IMR-90 (cell line): Measurements from ENCODE around the gene MARCHF6. TPM values are rescaled to one million over a fixed set of nuclear protein-coding genes. Genes with fewer than 3 reads are reported as not detected.

Experiments
- ATAC-seq: fragments of 200-7000 bp; cut with Tn5 transposase; 2 replicates; pipeline ENCODE4 v1.9.1; 2020; ENCODE audit warnings: low read depth, mild to moderate bottlenecking, moderate library complexity
- BruUV-seq: library from RNA; stranded (reverse); fragments of 400-500 nt; replicated peaks from 2 replicates; lab custom pipeline; 2021; lab: Mats Ljungman, UMichigan
- CTCF ChIA-PET: fragments of 300-600 bp; formaldehyde crosslinking; extraction: SDS; loops from one replicate; lab custom pipeline; 2021; ENCODE audit warnings: antibody characterized with exemption; lab: Yijun Ruan, JAX
- POLR2A ChIA-PET: fragments of 300-600 bp; sonication (Branson Sonifier 250); formaldehyde crosslinking; loops from one replicate; lab custom pipeline; 2022; ENCODE audit warnings: antibody characterized with exemption; ENCODE audit not compliant: unreplicated experiment; lab: Charles Lee
- DNase-seq: peaks from one replicate; pipeline ENCODE4 v3.0.0; 2013
- H2AFZ ChIP-seq: replicated peaks from 2 replicates; pipeline ENCODE3; 2013; ENCODE audit warnings: low read length, mild to moderate bottlenecking; ENCODE audit not compliant: poor library complexity
- H2AK5ac ChIP-seq: 2 replicates; pipeline ENCODE4 v1.6.1; 2013; ENCODE audit warnings: low read depth, low read length, inconsistent platforms
- H2AK9ac ChIP-seq: replicated peaks from 2 replicates; pipeline ENCODE3; 2013; ENCODE audit warnings: mild to moderate bottlenecking, low read depth, low read length, moderate library complexity; ENCODE audit not compliant: poor library complexity
- H2BK120ac ChIP-seq: 2 replicates; pipeline ENCODE4 v1.6.1; 2013; ENCODE audit warnings: low read depth, low read length, inconsistent platforms
- H2BK15ac ChIP-seq: 3 replicates; pipeline ENCODE4 v1.6.1; 2013; ENCODE audit warnings: low read depth, low read length, inconsistent platforms
- H2BK20ac ChIP-seq: 2 replicates; pipeline ENCODE4 v1.6.1; 2013; ENCODE audit warnings: low read depth, mild to moderate bottlenecking, inconsistent platforms, low read length, moderate library complexity
- H2BK5ac ChIP-seq: 2 replicates; pipeline ENCODE4 v1.6.1; 2013; ENCODE audit warnings: mild to moderate bottlenecking, low read depth, low read length, inconsistent platforms; ENCODE audit not compliant: poor library complexity, severe bottlenecking
- H3K14ac ChIP-seq: replicated peaks from 2 replicates; pipeline ENCODE4 v1.6.1; 2013; ENCODE audit warnings: low read depth, low read length, inconsistent platforms
- H3K18ac ChIP-seq: 2 replicates; pipeline ENCODE4 v1.6.1; 2013; ENCODE audit warnings: low read depth, low read length, control low read depth
- H3K23ac ChIP-seq: 2 replicates; pipeline ENCODE4 v1.6.1; 2013; ENCODE audit warnings: low read depth, low read length, inconsistent platforms
- H3K27ac ChIP-seq: 2 replicates; pipeline ENCODE4 v1.5.1; 2013; ENCODE audit warnings: mild to moderate bottlenecking, control low read depth, low read length; ENCODE audit not compliant: insufficient read depth
- H3K27me3 ChIP-seq: 2 replicates; pipeline ENCODE4 v1.6.1; 2013; ENCODE audit warnings: low read length; ENCODE audit not compliant: control insufficient read depth, insufficient read depth
- H3K36me3 ChIP-seq: 2 replicates; pipeline ENCODE4 v1.6.1; 2013; ENCODE audit warnings: low read length, mixed read lengths; ENCODE audit not compliant: control insufficient read depth, insufficient read depth
- H3K4ac ChIP-seq: 2 replicates; pipeline ENCODE4 v1.6.1; 2013; ENCODE audit warnings: low read depth, low read length, inconsistent platforms
- H3K4me1 ChIP-seq: 2 replicates; pipeline ENCODE4 v1.6.1; 2013; ENCODE audit warnings: low read length, mixed read lengths; ENCODE audit not compliant: control insufficient read depth, insufficient read depth
- H3K4me2 ChIP-seq: 2 replicates; pipeline ENCODE4 v1.6.1; 2013; ENCODE audit warnings: low read depth, mild to moderate bottlenecking, control low read depth, low read length, moderate library complexity
- H3K4me3 ChIP-seq: 2 replicates; pipeline ENCODE4 v1.5.1; 2013; ENCODE audit warnings: low read depth, mild to moderate bottlenecking, control low read depth, low read length, moderate library complexity; ENCODE audit not compliant: insufficient read depth
- H3K56ac ChIP-seq: 2 replicates; pipeline ENCODE4 v1.6.1; 2013; ENCODE audit warnings: low read length, inconsistent platforms; ENCODE audit not compliant: insufficient read depth; ENCODE audit errors: extremely low read depth
- H3K79me1 ChIP-seq, 2 experiments: 2 replicates each; pipeline ENCODE4 v1.6.1; 2013; ENCODE audit warnings: low read length in 2 of 2, inconsistent platforms in 1 of 2, low read depth in 1 of 2
- H3K9ac ChIP-seq: 2 replicates; pipeline ENCODE4 v1.6.1; 2013; ENCODE audit warnings: low read depth, low read length, control low read depth
- H3K9me1 ChIP-seq: 2 replicates; pipeline ENCODE4 v1.6.1; 2013; ENCODE audit warnings: low read length, inconsistent platforms; ENCODE audit not compliant: insufficient read depth
- H3K9me3 ChIP-seq: 2 replicates; pipeline ENCODE4 v1.6.1; 2013; ENCODE audit warnings: low read length; ENCODE audit not compliant: control insufficient read depth, insufficient read depth
- H4K20me1 ChIP-seq: 2 replicates; pipeline ENCODE4 v1.6.1; 2013; ENCODE audit warnings: low read length, inconsistent platforms; ENCODE audit not compliant: insufficient read depth
- H4K5ac ChIP-seq: 2 replicates; pipeline ENCODE4 v1.6.1; 2013; ENCODE audit warnings: mild to moderate bottlenecking, low read depth, low read length, control low read depth
- H4K8ac ChIP-seq, 2 experiments: 2 replicates each; pipeline ENCODE4 v1.6.1; 2013; ENCODE audit warnings: low read depth in 2 of 2, low read length in 2 of 2, control low read depth in 1 of 2, inconsistent platforms in 1 of 2
- H4K91ac ChIP-seq: 2 replicates; pipeline ENCODE4 v1.6.1; 2013; ENCODE audit warnings: low read depth, low read length, inconsistent platforms; ENCODE audit not compliant: insufficient read depth
- MAFK ChIP-seq: IDR thresholded peaks from 2 replicates; pipeline ENCODE4 v1.6.1; 2012; ENCODE audit warnings: low read depth, low read length, improper control_type of control experiment
- NFE2L2 ChIP-seq: fragments of 150-350 bp; IDR thresholded peaks from 2 replicates; pipeline ENCODE4 v1.6.1; 2016; ENCODE audit warnings: low read depth, mild to moderate bottlenecking, low read length
- POLR2A ChIP-seq: IDR thresholded peaks from 2 replicates; pipeline ENCODE4 v1.6.1; 2012; ENCODE audit warnings: mild to moderate bottlenecking, low read depth, low read length
- RFX5 ChIP-seq: IDR thresholded peaks from 2 replicates; pipeline ENCODE4 v1.8.0; 2012; ENCODE audit warnings: low read depth, mild to moderate bottlenecking, low read length, moderate library complexity
- WGBS, 2 experiments: methylation state at CpG; one replicate each; pipeline versions ENCODE4 v1.1.5 to v1.1.7; 2013; ENCODE audit warnings: missing lambda C conversion rate in 2 of 2; ENCODE audit not compliant: insufficient read length in 1 of 2; ENCODE audit errors: extremely low coverage in 2 of 2; 5-methylcytosine and 5-hydroxymethylcytosine counted together
- dilution Hi-C: fragments of 300-500 bp; cut with HindIII; formaldehyde crosslinking; loops from one replicate; pipeline ENCODE4 v1.14.3; 2018; ENCODE audit warnings: low sequenced_read_pairs; ENCODE audit not compliant: unreplicated experiment
- in situ Hi-C: fragments of 300-500 bp; cut with MboI; formaldehyde crosslinking; loops from 3 replicates; pipeline ENCODE4 v1.14.3; 2019; ENCODE audit warnings: low sequenced_read_pairs, inconsistent platforms, mixed read lengths
- intact Hi-C: fragments of 100-400 bp; cut with micrococcal nuclease; formaldehyde crosslinking; loops from 2 replicates; pipeline ENCODE4 v1.10.0; 2022
- polyA plus RNA-seq, 3 experiments: library from polyadenylated mRNA; depleted of rRNA; stranded (reverse); fragments of >200 nt; gene quantifications; 2 replicates each; pipeline ENCODE4 v1.2.3, GENCODE V29; 2012; ENCODE audit warnings: low replicate concordance in 1 of 3
- total RNA-seq: library from RNA; depleted of rRNA; stranded (reverse); fragments of >200 nt; gene quantifications from 2 replicates; pipeline ENCODE4 v1.2.3, GENCODE V29; 2012

The MARCHF6 gene
- total and polyA plus RNA-seq, 2 of the 4 experiments (the other 2 are of a cell fraction) = 55.2 to 62.6 TPM

DNA sequence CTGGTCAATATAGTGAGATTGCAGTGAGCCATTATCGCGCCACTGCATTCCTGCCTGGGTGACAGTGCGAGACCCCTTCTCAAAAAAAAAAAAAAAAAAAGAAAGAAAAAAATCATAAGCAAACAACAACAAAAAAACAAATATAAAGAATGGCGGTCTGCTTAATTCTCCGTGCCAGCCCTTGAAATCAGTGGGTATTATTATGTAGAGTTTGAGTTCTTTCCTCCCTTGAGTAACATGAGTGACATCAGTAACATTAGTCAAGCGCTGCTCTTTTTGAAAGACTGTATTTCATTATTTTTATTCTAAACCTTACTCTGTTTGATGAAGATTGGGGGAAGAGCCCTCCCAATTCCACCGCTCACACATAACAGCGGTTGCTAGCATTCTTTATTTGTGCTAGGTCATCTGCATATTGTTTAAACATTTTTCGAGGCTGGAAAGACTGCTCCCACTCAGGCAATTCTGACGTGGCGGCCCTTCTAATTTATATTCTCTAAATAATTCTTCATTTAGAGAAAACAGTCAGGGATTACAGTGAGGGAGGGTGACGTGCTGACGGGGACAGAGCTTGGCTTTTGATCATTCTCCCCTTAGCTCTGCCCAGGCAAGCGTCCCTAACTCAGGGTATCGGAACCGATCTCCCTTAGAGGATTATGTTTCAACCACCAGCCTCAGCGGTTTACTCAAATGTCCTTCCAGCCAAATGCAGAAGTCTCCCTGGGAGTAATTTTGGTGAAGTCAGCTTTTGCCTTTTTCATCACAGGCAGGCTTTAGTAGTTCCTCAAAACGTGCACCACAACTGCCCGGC, 860 bp upstream of the MARCHF6 start:
- H3K9me3 ChIP-seq = no peaks in the 10 kb centered on the region
- BruUV-seq = no TSS peak
- WGBS, 2 experiments = 0% methylated on average over 1 of the region's 19 CpGs; no CpG with 5 or more reads in 1 of the 2 experiments
- H3K23ac ChIP-seq = peak overlapping the region; percentile 86
- H3K56ac ChIP-seq = peak overlapping the region; percentile 79; the same call in 1 of the 2 replicates
- peaks cover 28% of the 10 kb centered on the region for H4K20me1 ChIP-seq
- peak overlapping the region; percentile 83 for H4K5ac ChIP-seq
- peak overlapping the region; percentile 45 for H2AK5ac ChIP-seq
- intact Hi-C loops (loop anchor here (2.0 to 5.0 kb wide), 2 partner anchors 68 to 70 kb away; no protein-coding TSS in a partner anchor), in situ Hi-C loops (no loop called here), dilution Hi-C loops (no loop called here)
- H3K4ac ChIP-seq = peak overlapping the region; percentile 84
- H3K27ac ChIP-seq = peak overlapping the region; percentile 84
- peak; percentile 21 for ATAC-seq
- H3K4me2 ChIP-seq = peak overlapping the region; percentile 94
- H3K79me1 ChIP-seq = peaks cover 0 to 27% of the 10 kb centered on the region in 2 experiments; a peak in 2 of 4 replicates
- no peaks in the 10 kb centered on the region for H3K36me3 ChIP-seq
- CTCF ChIA-PET = no interaction called here
- H3K18ac ChIP-seq = peak overlapping the region; percentile 79
- peak; percentile 52 for DNase-seq
- H3K4me3 ChIP-seq = peak overlapping the region; percentile 92
- peak overlapping the region; percentile 97 for H2AFZ ChIP-seq
- peaks cover 10% of the 10 kb centered on the region for H3K4me1 ChIP-seq
- H3K27me3 ChIP-seq = no peaks in the 10 kb centered on the region
- POLR2A ChIA-PET = interaction anchor here (0.5 kb wide), 1 partner anchor 868 kb away, joined by 3 read pairs; no protein-coding TSS in a partner anchor
- peaks cover 5% of the 10 kb centered on the region for H3K9me1 ChIP-seq
- peak overlapping the region; percentile 83 for H2BK5ac ChIP-seq
- TF ChIP-seq NFE2L2 = peak; percentile 41; the same call in 1 of the 2 replicates
- TF ChIP-seq MAFK = peak; percentile 6; the same call in 1 of the 2 replicates
- no peak for TF ChIP-seq RFX5
- TF ChIP-seq POLR2A = 0 out of 2 replicates have a peak, but pooled peaks have one; percentile 30
- peak overlapping the region; percentile 79 for H3K14ac ChIP-seq
- peak overlapping the region; percentile 35 for H2BK120ac ChIP-seq
- H3K9ac ChIP-seq = peak overlapping the region; percentile 83
- peak overlapping the region; percentile 95 for H2AK9ac ChIP-seq
- no peak overlapping the region for H2BK20ac ChIP-seq
- peak overlapping the region; percentile 84 to 85 for H4K8ac ChIP-seq
- H4K91ac ChIP-seq = peak overlapping the region; percentile 89
- no peak overlapping the region for H2BK15ac ChIP-seq
